Midbrain (tissue), 1 donor: Measurements from ENCODE around the gene TSC22D3.
"Not testable (repeated sequence)": the region's sequence is repeated elsewhere in the genome, so short reads cannot be mapped to it uniquely, and the experiment has no call there.

ENCODE experiments used
- DNase-seq: peaks from one replicate; lab custom pipeline; 2025; lab: John Stamatoyannopoulos, UW

Gene TSC22D3

DNA sequence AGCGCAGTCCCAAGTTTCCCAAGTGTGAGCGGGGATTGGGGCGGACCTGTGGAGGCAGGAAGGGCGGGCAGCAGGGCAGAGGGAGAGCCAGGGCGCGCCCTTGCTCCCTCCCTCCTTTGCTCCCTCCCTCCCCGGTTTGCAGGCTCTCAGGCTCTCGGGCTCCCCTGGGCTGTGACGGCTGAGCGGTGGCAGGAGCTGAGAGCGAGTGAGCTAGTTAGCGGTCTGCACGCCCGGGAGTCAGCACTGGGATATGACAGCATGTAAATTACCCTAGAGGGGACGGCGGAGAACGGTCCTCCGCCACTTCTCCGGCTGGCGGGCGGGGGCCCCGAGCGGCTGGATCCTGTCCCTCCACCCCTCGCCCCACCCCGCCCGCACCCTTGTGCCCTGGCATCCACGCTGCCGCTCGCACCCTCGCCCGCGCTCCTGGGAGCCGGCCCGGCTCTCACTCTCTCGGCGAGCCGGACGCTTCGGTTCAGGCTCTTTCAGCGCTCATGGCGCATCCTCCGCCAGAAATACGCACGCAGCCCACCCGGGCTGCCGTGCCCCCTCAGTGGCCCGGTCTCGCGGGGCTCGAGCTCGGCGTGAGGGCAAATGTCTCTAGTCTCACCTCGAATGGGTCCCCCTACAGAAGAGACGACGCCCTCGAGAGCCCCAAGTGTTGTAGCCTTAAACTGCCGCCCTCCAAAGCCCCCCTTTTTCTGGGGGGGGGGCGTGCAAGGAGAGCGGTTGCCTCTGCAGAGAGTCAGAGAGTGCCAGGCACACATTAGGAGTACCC lies at the start of gene TSC22D3:
TSC22D3 (minus strand) TSS at position 54 of the 778 bp plus-strand sequence. CDS start 368 bp downstream, outside the sequence.
- DNase-seq = peak; percentile 59

DNA sequence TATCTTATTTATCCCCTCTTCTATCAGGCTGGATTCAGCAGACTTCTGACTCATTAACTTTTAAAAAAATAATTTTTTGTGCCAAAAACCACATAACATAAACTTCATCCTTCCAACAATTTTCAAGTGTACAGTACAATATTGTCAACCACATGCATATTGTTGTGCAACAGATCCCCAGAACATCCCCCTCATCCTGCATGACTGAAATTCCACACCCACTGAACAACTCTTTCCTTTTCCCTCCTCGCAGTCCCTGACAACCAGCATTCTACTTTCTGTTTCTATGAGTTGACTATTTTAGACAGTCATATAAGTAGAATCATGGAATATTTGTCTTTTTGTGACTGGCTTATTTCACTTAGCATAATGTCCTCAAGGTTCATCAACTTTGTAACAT lies 47.9 kb upstream of the TSC22D3 start:
- DNase-seq = no peak

DNA sequence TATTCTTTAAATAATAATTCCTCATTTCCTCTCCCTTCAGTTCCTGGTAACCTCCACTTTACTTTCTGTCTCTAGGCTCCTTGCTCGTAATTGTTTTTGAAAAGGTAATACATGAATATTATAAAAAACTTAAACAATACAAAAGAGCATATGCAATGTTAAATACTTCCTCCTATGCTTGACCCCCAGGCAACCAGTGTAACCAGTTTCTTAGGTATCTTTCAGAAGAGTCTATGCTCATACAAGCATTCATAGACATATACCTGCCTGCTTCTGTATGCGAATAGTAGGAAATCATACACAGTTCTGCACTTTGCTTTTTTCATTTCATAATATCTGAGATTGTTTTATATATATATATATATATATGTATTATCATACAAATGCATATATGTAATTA lies 47.5 kb upstream of the TSC22D3 start:
- no peak for DNase-seq

DNA sequence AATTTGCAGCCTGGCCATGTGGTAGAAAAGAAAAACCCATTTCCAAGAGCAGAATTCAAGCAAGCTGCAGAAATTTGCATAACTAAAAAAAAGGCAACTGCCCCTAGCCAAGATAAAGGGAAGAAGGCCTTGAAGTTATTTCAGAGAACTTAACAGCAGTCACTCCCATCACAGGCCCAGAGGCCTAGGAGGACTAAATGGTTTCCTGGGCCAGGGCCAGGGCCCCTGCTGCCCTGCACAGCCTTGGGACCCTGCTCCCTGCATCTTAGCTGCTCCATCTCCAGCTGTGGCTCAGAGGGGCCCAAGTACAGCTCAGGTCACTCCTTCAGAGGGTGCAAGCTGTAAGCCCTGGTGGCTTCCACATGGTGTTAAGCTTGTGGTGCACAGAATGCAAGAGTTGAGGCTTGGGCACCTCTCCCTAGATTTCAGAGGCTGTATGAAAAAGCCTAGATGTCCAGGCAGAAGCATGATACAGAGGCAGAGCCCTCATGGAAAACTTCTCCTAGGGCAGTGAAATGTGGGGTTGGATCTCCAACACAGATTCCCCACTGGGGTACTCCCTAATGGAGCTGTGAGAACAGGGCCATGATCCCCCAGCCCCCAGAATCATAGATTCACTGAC lies 43.4 kb upstream of the TSC22D3 start:
- DNase-seq = no peak

DNA sequence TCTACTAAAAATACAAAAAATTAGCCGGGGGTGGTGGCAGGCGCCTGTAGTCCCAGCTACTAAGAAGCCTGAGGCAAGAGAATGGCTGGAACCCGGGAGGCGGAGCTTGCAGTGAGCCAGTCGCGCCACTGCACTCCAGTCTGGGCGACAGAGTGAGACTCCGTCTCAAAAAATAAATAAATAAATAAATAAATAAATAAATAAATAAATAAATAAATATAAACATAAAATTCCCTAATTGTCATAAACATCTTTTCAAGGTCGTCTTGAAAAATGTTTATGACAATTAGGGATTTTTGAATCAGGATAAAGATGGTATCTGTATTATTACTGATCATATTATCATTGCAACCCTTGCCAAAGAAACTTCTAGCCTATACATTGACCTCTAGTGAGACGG lies 34.5 kb upstream of the TSC22D3 start:
- DNase-seq = not testable (repeated sequence)

DNA sequence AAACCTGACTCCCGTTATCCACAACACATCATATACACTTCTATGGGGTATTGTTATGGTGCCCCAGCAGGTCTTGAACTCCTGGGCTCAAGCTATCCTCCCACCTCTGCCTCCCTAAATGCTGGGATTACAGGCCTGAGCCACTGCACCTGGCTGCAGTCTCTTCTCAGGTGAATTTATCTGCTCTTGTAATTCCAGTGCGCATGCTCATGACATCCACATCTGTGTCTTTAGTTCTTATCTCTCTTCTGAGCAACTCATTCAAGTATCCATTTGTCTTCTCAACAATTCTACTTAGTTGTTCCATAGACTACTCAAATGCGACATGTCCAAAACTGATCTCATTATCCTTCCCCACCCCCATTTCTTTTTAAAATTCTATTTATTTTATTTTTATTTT lies 29.6 kb upstream of the TSC22D3 start:
- no peak for DNase-seq

DNA sequence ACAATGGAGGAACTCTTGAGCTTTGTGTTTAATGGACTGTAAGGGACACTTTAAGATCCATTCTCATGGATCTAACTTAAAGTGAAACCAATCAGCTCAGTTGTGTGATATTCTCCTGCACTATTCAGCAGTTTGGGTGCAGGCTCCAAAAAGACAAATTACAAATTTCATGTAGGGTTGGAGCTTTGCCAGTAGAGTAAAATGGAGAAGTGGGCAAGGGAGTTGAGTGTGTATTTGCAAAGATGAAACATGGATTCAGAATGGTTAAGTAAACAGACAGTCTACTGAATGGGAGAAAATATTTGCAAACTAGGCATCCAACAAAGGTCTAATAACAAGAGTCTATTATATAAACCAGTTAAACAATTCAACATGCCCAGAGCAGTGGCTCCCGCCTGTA lies 28.8 kb upstream of the TSC22D3 start:
- no peak for DNase-seq

DNA sequence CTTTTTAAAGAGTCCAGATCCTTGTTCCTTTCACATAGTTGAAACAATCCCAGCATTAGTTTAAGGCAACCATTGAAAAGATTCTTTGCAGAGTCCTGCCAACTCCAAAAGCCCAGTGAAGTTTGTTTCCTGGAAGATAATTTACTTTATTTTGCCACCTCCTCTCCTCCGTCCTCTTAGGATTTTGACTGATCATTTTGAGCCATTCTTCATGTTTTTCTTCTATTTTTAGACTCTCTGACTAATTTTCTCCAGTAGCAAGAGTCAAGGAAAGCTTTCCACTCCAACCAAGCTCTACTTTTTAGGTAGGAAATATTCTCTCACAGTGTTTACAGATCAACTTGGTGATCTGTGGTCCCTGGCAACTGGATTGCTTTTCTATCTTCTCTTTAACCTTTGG lies 12.2 kb upstream of the TSC22D3 start:
- DNase-seq = no peak

DNA sequence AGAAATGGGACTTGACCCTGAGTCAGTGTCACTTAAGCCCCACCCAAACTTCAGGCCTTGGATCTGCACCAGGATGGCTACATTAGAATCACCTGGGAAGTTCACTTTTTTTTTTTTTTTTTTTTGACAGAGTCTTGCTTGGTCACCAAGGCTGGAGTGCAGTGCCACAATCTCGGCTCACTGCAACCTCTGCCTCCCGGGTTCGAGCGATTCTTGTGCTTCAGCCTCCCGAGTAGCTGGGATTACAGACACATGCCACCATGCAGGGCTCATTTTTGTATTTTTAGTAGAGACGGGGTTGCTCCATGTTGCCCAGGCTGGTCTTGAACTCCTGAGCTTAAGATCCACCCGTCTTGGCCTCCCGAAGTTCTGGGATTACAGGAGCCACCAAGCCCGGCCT lies 4.9 kb upstream of the TSC22D3 start:
- no peak for DNase-seq

DNA sequence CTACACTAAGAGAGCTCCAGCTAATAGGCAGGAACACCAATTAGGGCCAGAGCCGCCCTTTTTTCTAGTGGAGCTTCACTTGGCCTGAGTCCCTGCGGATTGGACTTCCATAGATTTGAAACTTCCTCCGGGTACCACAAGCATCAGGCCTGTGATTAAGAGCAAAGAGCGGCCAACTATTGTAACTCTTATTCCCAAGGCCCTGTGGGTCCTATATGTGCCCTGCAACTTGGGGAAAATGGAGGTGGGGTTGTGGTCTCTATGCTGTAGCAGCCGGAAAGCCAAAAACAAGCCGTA lies 1.9 kb upstream of the TSC22D3 start, which contains the start of gene NCBP2L:
NCBP2L (plus strand) TSS at position 198 of the 297 bp plus-strand sequence. CDS start 16,488 bp downstream, outside the sequence.
- no peak for DNase-seq

DNA sequence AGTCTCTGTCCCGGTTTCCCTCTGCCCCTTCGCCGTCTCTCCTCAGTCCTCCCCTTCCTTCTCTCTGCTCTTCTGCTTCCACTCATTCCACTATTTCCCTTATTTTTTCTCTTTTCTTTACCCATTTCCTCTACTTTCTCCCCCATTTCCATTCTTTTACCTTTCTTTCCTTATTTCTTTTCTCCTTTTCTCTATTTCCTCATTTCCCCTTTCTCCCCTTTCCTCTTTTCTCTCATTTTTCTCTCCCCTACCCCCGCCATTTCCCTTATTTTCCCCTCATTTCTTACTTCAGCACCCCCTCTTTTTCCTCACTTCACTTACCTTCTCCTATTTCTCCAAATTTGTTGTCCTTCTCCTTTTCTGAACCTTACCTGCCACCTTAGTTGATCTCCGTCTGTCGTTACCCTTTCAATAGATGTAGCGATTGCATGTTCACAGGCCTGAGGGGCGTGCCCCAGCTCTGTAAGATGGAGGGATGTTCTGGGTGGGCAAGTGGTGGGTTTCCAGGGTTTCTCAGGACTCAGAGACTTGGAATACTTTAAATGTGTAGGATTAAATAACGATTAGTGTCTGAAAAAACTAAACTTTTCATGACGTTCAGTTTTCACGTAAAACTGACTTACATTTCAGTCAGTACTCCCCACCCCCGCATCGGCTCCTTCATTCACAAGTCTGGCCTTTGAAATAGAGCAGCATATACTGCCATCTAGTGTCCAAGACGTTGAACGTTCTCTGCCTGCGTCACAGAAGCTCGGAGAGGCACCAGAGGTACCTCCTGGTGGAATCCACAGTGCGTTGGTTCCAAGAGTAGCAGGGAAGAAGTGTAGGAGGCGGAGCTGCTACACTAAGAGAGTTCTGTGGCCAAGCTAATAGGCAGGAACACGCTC lies 1.3 kb upstream of the TSC22D3 start:
- DNase-seq = peak; percentile 83

DNA sequence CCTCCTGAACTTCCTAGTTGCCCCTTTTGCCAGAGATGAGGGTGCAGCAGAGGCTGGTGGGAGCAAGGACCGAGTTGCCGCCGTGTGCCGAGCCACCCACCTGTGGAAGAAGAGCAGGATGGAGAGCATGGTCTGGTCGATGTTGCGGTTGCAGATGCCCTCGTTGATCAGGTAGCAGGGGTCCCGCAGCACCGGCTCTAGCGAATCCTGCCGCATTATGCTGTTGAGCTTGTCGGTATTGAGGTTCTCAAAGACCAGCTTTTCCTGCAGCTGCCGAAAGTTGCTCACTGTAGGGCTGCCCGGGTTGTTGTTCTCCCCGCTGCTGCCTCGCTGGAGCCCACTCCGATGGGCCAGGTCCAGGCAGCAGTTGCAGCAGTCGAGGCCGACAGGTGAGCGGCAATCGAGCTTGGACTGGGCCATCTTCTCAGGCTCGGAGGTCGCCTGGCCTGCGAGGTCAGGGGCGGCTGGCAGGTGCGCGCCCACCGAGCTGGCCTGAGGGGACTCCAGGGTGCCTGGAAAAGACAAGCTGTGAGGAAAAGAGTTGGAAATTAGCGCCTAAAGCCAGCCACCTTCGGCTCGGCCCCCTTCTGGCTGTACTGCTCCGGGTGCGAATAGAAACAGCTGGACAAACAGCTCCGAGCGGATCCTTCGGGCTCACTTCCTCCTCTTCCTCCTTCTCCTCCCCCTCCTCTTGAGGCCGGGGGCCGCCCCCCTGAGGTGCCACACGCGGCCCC lies 420 bp downstream of the TSC22D3 start:
- DNase-seq = no peak

DNA sequence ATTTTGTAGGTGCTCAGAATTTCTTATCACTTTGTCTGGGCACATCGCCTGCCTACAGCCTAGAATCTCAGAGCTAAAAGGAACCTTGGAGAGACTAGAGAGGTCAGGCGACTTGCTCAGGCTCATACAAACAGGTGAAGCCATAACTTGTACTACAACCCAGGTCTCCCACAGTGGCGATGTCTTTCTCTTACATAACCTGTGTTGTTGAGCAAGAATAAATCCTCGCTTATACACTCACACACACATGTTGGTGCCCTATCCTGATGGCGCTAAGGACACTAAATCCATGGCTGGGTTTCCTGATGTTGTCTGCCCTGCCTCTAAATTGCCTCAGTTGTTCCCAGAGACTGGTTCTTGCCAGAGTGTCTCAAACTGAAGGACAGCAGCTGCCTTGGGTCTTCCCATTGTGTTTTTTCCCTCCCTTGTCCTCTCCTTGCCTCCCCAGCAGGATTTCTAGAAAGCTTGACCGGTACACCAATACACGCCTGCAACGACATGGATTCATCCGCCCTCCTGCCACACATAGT lies 1.6 kb downstream of the TSC22D3 start:
- DNase-seq = no peak

DNA sequence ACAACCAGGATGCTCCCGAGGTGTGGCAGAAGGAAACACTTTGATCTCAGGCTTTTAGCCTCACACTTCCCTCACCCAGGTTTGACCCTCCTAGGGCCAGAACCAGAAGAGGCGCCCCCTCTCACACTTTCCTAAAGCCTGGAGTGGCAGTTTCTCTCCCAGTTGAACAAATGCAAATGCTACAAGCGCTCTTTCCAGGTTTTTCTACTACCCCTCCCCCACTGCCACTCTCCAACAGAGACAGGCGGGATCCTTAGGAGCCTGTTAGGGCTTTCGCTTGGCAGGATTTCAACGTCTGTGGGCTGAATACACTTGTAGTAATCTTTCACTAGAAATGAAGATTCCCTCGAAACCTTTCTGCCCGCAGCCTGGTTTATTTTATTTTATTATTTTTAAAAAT lies 2.4 kb downstream of the TSC22D3 start:
- DNase-seq = no peak

DNA sequence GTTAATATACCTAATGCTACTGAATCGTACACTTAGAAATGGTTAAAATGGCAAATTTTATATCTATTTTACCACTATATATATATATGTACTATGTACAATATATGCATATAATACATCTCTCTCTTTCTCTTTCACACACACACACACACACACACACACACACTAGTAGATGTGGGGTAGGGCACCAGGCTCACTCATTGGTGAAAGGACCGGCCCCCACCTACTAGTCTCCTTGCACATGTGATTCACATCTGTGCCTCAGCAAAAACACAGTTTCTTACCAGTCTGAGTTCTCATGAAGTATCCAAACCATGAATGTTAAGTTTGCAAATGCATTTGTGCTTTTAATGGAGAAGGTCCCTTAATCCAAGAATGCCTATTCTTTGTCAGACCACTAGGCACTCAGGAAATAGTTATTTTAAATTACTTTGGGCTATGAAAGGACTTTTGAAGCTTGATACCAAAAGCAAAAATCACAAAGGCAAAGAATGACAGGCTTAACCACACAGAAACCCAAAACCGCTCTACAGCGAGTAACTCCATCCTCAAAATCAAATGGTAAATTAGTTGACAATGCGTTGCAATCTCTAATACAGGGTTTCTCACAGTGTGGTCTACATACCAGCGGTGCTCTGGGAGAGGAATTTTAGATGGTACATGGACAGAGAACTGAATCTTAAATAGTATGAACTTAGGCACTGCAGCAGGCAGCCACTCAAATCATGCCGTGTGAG lies 5.8 kb downstream of the TSC22D3 start:
- no peak for DNase-seq

DNA sequence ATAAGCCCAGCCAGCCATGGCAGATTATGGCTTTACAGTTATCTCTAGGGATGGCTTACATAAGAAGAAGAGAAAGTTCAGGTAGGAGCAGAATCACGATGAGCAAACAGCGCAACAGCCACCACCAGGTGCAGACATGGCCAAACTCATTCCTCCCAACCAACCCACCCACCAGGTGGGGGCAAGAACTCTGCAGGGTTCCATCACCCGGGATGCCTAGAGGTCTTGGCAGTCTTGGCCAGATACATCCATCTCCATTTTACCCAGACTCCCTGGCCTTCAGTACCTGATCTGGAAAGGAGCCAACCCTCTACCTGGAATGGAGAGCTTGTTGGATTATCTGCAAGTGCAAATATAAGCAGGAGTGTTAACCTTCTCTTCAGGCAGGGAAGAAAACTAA lies 7.5 kb downstream of the TSC22D3 start:
- DNase-seq = no peak

DNA sequence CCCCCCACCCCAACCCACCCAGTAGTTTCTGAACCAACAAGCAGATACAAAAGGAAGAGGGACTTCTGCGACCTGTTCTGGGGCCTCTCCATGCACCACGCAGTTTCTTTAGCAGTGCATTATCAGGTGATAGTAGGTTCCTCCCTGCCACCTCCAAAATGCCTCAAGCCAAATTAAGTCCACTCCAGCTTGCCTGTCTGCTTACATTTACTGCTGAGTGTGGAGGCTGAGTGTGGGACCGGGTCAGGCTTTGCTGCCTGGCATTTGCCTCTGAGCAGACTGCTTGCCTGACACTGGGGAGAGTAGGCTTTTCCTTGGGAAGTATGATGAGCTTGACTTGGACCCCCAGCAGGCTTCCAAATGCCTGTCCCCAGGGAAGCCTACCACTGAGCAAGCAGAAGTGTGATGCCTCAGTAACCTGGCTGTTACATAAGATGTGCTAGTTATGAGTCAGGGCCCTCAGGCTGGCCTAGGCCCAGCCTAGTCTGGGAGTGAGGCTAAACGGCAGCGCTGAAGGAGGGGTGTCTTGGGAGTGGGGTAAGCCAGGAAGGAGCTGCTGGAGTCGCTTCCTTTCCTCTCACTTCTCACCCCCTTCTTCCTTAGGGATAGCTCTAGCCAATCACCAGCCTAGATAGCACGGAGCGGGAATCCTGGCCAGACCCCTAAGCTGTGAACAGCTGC lies 9.0 kb downstream of the TSC22D3 start:
- DNase-seq = no peak

DNA sequence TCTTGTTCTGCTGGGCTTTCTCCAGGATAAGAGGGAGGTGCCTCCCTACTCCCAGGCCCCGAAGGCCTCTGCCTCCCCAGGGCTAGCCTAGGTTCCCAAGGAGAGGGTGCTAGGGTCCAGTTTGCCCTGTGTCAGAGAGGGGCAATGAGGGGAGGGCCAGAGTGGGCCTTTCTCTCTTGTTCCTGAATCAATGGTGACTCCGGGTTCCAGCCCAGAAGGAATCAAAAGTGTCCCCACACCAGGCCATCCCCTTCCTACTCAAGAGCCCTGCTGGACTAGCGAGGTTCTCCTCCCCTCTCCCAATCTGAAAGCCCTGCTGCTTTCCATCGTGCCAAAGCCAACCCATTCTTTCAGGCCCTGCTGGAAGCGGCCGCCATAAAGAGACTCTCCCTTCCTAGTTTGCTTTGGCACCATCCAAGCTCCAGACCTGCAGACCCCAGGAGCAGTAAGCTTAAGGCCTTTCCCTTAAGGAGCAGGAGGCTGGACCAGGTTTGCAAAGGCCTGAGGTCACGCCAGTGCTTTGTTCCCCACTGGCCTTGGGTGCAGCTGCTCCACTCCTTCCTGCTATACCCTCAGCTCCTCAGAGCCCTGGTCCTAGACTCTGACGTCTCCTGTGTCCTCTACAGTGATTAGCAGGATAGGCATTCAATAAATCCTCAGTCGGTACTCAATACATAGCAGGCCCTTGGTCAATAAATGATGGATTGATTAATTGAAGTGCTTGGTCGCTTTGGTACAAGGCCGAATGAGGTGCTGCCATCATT lies 10.6 kb downstream of the TSC22D3 start:
- DNase-seq = no peak

DNA sequence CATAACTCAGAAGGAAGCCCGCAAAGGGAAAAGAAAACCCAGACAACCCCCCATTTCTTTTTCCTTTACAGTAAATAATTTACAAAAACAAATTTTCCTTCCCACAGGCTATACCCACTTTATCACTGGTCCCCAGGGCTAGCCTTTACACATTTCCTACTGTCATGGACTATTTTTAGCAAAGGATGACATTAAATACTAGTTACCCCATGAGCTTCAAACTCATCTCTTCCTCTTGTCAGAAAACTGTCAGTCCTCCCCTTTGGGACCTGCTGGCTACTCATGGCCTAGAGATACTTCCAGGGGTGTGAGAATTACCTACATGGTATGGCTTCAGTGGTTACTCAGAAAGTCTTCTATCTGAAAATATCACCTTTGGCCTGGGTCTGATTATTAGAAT lies 11.9 kb downstream of the TSC22D3 start:
- no peak for DNase-seq
